GM18907 (cell line): ENCODE results near the gene FGF18.
"Not testable (repeated sequence)": the region's sequence is repeated elsewhere in the genome, so short reads cannot be mapped to it uniquely, and the experiment has no call there.

Experiments
- ATAC-seq: cut with Tn5 transposase; IDR thresholded peaks from one replicate; pipeline ENCODE4 v1.9.1; 2021; ENCODE audit warnings: mild to moderate bottlenecking, moderate library complexity; ENCODE audit not compliant: unreplicated experiment

Gene FGF18

GRCh38 chr5:171492781-171493180 lies 73.3 kb downstream of the FGF18 start:
- ATAC-seq = no peak

- no peak for ATAC-seq
Observed at GRCh38 chr5:171493646-171494393, 74.4 kb downstream of the FGF18 start.

- ATAC-seq = no peak
Observed at GRCh38 chr5:171494452-171495121, 75.1 kb downstream of the FGF18 start.

- ATAC-seq = no peak
Observed at GRCh38 chr5:171495122-171495700, 75.8 kb downstream of the FGF18 start.

- no peak for ATAC-seq
Observed at GRCh38 chr5:171496456-171496855, 77.0 kb downstream of the FGF18 start.

- ATAC-seq = not testable (repeated sequence)
Observed at GRCh38 chr5:171497494-171497893, 78.0 kb downstream of the FGF18 start.

- no peak for ATAC-seq
Observed at GRCh38 chr5:171498166-171498565, 78.7 kb downstream of the FGF18 start.

- ATAC-seq = no peak
Observed at GRCh38 chr5:171499611-171500010, 80.2 kb downstream of the FGF18 start.

GRCh38 chr5:171505473-171506043 lies 86.1 kb downstream of the FGF18 start:
- no peak for ATAC-seq

GRCh38 chr5:171506951-171507350 lies 87.5 kb downstream of the FGF18 start:
- ATAC-seq = no peak
